GM18499 (cell line): ENCODE data around the gene RGS7.
"Not testable (repeated sequence)": the region's sequence is repeated elsewhere in the genome, so short reads cannot be mapped to it uniquely, and the experiment has no call there.

Experiments used
- ATAC-seq: cut with Tn5 transposase; IDR thresholded peaks from one replicate; pipeline ENCODE4 v1.9.1; 2021; ENCODE audit warnings: moderate number of reproducible peaks; ENCODE audit not compliant: insufficient read depth, unreplicated experiment

The RGS7 gene

DNA sequence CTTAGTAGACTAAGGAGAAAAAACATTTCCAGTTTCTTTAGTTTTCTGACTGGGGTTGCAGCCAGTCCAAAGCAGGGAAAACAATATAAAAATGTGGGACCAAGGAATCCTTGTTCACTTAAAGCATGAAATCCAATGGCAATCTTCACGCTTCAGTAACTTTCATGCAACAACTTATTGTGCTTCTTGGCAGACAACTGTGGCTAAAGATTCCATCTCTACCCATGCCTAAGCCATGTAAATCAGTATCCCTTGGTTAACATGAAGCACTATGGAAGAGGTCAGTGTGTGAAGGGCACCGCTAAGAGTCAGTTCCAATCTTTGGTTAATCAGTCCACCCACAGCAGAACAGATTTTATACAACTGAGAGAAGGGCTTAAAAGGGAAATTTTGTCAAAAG, 543.3 kb downstream of the RGS7 start:
- no peak for ATAC-seq

DNA sequence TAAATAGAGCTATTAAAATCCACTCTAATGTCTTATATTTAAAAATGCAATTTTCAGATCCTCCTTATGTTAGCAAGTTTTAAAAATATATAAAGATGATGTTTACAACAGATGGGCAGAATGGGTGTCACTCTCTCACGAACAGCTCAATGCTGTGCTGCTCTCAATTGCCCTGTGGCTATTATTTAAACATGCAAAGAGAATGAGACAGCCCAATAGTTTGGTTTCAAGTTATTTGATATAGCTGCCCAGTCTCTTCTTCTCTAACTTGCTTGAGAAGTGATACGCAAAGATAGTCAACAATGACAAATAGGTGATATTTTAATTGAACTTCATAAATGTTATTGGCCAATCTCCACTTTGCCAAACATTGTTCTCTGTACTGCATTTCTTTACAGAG, 545.7 kb downstream of the RGS7 start:
- no peak for ATAC-seq

DNA sequence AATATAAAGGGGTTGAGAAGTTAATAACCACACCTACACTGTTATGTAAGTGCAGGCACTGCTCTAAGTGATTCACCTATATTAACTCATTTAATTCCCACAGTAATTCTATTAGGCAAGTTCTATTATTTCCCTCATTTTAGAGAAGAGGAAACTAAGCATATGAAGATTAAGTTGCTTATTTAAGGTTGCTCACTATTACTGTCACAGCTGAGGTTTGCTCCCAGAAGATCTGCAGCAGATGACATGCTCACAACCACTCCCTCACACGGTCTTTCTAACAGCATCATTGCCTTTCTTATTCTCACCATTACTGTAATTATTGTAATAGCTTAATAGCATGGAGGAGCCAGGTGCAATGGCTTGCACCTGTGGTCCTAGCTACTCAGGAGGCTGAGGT, 548.6 kb downstream of the RGS7 start:
- ATAC-seq, result no peak

DNA sequence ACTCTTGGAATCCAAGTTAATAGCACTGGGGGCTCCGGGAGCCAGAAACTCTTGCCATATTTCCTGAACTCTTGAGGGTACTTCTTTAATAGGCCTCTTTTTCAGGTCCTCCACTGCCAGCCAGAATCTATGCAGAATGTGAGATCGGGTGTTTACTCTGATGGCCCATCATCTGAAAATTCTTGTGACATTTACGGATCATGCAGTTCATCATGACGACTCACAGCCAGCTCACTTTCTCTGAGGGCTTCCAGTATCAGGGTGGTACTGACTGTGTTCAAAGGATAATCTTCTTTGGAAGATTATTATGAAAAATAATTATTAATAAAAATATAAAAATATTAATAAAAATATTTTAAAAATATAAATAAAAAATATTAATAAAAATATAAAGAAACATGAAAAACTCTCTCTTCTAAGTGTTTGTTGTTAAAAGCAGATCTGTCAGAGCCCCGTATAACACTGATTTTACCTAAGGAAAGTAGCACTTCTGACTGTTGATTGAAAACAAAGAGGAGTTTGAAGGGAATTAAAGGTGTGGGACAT, 550.7 kb downstream of the RGS7 start:
- no peak for ATAC-seq

DNA sequence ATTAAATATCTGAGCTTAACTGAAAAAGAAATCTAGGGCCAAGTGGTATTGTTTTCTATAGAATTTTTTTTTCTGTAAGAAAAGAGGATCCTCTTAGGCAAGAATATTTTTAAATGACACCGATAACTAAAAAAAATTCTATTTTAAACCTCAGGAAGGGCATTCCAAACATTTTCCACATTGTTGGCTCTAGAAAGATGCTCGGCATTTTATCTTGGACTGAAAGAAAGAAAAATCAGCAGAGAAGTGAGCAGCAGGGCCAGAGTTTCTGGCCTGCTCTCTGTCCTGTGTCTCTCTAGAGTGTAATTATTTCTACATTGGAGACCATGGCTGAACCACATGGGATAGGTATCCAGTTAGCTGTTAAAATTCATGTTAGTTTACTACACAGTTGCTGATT, 552.5 kb downstream of the RGS7 start:
- ATAC-seq, result no peak

DNA sequence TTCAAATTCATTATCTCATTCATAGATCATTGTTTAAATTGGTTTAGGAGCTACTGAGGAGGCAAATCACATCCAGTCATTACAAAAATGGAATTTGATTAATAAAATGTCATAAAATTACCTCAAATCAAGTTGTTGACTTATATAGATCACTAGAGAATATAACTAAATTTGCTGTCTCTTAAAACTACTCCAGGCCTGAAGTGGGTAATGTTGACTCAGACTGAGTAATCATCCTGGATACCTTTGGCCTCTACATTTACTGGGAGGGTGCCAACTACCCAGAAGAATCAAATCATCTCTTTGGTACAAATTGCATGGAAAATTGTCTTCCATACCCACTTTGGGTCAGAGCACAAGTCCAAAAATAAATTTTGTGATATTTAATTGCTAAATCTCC, 553.9 kb downstream of the RGS7 start:
- ATAC-seq, result no peak

DNA sequence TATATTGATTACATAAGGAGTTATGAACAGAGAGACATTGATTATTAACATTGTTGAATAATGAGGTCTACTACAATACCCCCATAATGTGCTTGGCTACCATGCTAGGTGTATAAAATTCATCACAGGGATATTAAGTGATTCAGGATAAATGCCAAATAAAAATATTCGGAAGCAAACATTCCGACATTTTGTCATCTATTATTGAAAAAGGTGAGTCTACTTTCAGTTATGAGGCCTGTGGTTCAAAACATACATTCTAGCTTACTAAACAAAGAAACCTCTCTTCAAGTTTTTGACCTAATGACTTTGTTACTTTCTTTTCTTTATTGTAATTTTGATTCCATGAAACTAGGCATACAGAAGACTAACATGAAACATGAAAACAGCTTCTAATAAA, 554.7 kb downstream of the RGS7 start:
- no peak for ATAC-seq

DNA sequence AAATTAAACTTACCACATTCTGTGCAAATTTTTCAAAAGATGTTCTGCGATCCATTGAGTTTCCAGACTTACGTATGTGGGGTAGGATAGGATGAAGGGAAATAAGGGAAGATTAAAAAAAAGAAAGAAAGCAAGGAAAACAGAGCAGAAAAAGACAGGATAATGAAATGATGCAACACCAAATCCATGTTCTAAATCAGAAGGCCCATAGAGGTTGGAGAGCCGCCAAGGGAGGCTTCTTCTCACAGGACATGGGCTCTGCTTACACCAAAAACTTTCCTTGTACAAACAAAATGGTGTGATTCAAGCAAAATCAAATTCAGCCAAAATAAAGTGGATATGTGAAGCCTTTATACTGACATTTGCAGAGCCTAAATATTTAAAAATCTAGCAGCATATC, 555.6 kb downstream of the RGS7 start:
- no peak for ATAC-seq

DNA sequence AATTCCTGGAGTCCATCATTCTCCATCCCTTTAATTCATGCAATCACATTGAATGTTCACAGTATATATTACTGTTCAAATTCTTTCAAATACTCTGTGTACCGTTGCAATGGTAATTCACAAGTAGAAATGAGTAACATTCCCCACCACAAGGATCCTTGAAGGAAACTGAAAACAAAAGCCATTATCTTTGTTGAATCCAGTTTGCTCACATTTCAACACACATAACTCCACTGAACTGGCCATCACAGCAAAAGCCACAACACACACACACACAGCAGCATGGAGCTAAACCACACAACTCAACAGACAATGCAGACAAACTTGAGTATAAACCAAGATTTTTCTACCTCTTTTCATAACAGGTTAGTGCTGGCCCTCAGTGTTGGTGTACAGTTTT, 556.7 kb downstream of the RGS7 start:
- no peak for ATAC-seq

DNA sequence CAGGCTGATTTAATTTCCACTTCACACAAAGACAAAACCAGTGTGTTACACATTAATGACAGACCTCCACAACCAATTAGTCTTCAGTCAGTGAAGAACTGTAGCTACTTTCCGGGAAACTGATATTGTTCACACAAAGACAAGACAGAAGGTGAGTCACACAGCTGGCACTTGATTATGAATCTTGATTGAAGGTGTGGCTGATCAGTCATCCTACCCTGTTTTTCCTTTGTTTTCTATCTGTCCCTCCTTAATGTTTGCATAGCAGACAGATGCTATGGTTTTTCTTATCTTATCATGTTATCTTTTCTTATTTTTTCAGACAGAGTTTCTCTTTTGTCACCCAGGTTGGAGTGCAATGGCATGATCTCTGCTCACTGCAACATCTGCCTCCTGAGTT, 560.0 kb downstream of the RGS7 start:
- no peak for ATAC-seq

DNA sequence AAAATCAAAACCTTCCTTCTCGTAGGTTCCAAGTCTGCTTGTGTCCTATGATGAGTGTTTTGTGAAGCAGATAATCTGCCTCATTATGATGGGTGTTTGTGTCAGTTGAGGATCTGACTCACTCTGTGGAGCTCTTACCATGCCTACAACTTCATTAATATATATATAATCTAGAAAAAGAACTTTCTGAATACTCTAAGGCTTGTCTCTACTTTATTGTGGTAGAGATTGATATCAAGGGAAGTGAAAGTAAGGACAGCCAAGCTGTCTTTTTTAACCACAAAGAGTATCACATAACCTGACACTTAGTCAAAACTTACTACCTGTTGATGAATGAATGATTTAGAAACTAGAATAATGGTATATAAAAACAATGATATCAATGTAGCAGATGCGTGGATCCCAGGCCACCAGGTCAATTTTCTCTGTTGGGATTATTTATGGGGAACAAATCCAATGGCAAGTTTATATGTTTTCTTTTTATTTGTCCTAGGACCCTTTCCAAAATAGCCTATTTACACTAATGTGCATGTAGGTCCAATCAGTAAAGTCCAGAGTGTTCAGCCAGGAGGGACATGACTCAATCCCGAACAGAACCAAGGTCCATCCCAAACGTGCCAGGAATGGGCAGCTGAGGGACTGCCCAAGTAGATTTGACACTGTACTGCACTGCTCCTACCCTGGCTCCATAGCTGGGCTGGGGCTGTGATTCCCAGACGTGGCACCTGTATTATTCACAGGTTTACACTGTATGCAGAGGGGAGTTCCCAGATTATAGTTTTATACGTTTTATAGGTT, 562.8 kb downstream of the RGS7 start:
- peak; percentile 91 for ATAC-seq

DNA sequence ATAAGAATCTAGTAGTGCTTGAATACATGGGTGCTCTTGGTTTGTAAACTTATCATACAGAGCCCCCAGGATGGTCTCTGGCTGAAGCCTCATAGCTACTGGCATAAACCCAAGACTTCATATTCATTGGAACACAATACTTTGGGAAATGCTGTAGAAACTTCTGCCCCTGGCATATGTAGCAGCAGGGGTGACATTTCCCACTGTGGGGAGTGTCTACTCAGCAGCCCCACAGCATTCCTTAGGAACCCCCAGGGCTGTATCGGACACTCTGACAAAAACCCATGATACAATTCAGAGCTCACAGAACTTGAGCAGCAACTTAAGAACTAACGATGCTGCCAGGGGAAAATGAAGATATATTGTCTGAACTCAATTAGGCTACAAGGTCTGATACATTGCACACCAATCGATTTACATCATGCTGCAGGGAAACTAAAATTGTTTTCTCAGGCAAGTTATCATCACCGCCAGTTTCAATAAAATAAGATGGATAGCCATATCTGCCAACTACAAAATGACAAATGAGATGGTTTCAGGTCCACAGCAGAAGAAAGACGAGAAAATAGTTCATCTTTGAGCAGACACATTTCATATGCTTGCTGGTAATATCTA, 564.0 kb downstream of the RGS7 start:
- no peak for ATAC-seq

DNA sequence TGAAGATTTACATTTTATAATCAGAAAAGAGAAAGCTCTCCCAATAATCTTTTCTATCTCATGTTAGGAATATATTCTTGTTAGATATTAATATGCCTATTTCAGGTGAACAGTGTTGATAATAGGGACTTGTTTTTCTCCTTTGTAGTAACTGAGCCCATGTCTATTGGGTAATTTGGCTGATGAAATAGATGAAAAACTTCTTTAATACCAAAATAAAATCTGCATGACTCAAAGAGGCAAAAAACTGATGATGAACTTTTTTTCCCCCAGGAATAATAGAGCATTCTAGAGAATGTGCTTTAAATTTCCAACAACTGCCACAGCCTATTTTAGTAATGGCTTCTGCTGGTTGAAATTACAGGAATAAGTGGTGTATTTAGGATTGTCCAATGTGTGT, 566.1 kb downstream of the RGS7 start:
- no peak for ATAC-seq

DNA sequence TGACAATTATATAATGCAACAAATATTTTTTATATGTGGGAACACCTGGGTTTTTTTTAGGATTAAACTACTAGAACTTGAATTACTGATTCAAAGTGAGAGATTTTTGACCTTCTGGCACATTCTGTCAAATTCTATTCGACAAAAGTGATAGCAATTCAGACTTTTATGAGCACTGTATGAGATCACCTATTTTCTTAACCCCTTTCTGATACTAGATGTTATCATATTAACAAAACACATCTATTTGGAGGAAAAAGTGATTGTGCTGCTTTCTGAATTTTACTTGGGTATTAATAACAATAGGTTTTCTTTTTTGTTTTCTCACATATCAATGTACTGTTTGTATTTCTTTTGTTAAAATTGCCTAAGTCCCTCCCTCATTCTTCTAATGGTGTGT, 570.1 kb downstream of the RGS7 start:
- no peak for ATAC-seq

DNA sequence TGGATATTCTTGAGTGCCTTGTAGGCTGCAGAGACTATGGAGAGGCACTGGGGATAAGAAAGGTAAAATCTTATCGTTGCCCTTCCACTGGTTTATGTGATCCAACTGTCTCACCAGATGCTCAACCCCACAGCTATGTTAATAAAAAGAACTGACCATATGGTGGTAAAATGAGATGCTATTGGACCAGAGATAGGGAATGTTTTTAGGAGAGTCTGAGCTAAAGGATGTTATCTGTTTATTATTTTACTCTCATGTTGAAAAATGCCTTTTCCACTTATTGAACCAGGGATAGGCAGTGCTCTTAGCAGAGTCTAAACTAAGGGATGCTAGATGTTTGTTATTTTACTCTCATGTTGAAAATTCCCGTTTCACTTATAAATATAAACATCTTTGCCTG, 572.2 kb downstream of the RGS7 start:
- ATAC-seq, result no peak

DNA sequence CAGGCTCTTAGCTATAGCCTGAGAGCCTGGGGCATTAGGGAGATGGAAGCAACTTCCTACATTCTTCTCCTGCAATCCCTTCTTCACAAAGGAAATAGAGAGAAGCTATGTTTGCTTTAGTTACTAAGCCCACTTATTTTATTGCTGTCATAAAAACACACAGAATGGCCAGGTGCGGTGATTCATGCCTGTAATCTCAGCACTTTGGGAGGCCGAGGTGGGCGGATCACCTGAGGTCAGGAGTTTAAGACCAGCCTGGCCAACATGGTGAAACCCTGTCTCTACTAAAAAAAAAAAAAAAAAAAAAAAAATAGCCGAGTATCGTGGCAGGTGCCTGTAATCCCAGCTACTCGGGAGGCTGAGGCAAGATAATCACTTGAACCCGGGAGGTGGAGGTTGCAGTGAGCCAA, 573.3 kb downstream of the RGS7 start:
- ATAC-seq, result not testable (repeated sequence)

DNA sequence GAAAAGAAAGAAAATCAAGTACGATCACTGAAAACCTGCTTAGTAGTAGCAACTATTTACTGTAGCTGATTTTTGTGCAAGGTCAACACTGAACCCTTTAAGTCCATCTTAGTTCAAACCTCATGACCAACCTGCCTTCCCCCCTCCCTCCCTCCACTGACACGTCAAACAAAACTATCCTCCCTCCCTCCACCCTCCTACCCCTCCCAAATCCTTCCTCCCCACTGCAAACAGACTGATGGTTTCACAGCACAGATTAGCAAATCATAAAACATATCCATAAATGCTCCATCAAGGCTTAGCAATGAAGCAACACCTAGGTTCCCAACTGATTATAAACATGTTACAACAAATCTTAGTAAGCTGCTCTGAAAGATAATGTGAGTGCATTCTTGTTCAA, 580.8 kb downstream of the RGS7 start:
- ATAC-seq, result no peak

DNA sequence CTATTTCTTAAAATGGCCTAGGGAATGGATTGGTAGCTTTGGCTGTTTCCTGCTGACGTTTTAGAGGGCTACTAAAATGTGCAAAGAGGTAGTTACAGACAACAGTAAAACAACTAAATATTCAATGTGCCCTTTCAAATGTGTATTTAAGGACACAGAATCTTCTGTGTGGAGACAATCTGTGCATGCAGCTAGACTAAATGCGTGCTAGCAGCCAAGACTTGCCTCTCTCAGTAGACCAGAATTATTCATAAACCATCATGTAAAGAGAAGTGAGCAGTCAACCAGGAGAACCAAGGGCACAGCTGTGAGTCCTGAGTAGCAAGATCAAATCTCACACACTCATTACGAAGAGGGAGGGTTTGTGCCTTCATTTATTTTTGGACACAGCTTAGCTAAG, 584.9 kb downstream of the RGS7 start:
- no peak for ATAC-seq

DNA sequence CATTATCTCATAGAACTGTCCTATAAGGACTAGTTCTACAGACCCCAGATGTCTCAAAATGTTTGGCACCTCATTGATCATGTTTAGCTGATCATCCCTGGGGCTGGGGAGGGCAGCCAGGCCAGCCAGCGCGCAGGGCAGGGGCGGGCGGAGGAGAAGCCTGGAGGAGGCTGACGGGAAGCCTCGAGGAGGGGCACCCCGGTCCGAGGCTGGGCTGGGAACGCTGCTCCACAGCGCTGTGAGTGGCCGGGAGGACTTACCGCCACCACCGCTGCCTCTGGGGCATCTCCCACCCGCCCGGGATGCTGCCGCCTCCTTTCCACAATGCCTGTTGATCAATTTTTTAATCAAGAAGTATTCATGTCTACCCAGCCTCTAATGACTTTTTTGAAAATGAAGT, 585.6 kb downstream of the RGS7 start:
- ATAC-seq, result no peak

DNA sequence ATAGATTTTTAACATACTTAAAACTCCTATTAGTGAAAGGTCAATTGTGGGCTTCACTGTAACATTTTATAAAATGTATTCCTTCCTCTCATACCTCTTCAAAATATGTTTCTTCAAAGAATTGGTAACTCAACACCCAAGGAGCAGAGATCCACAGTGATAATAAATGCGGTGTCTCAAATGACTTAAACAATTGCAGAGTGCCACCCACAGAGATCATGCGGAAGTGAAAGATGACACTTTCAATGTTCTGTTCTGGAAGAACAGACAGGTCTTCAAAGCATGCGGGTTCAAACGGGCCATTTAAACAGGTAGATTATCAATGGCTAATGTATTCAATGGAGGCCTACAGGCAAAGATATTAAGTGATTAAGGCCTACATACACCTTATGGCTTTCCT, 588.0 kb downstream of the RGS7 start:
- ATAC-seq, result no peak

DNA sequence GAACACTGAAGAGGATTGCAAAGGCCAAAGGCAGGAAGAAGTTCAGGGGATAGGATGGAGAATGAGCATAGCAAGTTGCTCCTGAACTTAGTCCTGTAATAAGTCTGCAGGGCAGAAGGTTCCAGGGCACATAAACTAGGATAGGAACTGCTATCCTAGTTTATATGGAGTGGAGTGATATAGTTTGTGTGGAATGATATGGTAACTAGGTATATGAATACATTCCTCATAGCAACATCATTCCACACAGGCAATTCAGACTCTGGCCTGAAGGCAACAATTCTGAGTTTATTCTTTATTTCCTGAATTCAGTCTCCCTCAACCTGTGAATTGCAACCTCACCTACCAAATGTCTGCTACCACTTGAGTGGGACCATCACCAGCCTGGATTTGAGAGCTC, 590.2 kb downstream of the RGS7 start:
- ATAC-seq, result no peak
